GM18868 (cell line): ENCODE measurements around the gene ZBED2.
"Not testable (repeated sequence)": the region's sequence is repeated elsewhere in the genome, so short reads cannot be mapped to it uniquely, and the experiment has no call there.

ENCODE experiments used
- ATAC-seq: cut with Tn5 transposase; IDR thresholded peaks from one replicate; pipeline ENCODE4 v1.9.1; 2021; ENCODE audit warnings: mild to moderate bottlenecking, moderate library complexity; ENCODE audit not compliant: unreplicated experiment

ZBED2 gene, protein sequence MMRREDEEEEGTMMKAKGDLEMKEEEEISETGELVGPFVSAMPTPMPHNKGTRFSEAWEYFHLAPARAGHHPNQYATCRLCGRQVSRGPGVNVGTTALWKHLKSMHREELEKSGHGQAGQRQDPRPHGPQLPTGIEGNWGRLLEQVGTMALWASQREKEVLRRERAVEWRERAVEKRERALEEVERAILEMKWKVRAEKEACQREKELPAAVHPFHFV

DNA sequence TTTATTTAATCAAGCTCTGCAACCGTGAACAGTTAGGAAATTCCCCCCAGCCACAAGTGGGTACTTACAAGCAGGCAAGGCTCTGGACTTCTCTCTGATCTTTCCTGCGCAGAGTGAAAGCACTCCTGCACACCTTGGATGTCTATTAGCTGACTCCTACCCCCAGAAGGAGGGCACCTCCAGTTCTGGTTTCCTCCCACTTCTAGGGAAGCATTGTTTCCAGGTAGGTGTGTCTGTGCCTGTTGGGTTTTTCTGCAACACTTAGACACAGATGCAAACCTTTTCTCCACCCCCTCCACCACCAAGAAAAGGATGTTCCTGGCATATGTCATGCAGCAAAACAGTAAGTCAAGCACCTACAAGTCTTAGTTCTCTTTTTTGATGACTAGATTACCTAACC lies at the start of gene ZBED2:
Gene ZBED2 (minus strand): TSS at position 115 of the 400 bp plus-strand sequence. CDS start 1,145 bp downstream, outside the sequence.
- ATAC-seq: peak; percentile 67

DNA sequence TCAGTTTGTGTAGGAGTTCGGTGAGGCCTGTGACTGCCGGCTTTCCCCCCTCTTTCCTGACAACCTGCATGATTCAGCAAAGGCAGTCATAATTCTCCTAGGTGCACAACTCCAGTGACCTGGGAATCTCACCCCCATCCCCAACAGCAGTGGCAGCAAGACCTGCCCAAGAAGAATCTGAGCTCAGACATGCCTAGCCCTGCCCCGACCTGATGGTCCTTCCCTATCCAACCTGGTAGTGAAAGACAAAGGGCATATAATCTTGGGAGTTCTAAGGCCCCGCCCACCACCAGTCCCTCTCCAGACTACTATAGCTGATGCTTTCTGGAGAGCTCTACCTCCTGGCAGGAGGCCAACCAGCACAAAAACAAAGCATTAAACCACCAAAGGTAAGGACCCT lies 44.2 kb upstream of the ZBED2 start:
- no peak for ATAC-seq

GRCh38 chr3:111636366-111636885 lies 41.3 kb upstream of the ZBED2 start:
- no peak for ATAC-seq

GRCh38 chr3:111635403-111635802 lies 40.3 kb upstream of the ZBED2 start:
- ATAC-seq: no peak

GRCh38 chr3:111630638-111631037 lies 35.5 kb upstream of the ZBED2 start:
- ATAC-seq: not testable (repeated sequence)

DNA sequence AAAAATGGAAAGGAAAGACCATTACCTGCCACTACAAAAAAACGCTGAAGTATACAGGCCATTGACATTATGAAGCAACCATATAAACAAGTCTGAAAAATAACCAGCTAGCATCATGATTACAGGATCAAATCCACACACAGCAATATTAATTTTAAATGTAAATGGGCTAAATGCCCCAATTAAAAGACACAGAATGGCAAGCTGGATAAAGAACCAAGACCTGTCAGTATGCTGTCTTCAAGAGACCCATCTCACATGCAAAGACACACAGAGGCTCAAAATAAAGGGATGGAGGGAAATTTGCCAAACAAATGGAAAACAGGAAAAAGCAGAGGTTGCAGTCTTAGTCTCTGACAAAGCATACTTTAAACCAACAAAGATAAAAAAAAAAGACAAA lies 33.9 kb upstream of the ZBED2 start:
- not testable (repeated sequence) for ATAC-seq

DNA sequence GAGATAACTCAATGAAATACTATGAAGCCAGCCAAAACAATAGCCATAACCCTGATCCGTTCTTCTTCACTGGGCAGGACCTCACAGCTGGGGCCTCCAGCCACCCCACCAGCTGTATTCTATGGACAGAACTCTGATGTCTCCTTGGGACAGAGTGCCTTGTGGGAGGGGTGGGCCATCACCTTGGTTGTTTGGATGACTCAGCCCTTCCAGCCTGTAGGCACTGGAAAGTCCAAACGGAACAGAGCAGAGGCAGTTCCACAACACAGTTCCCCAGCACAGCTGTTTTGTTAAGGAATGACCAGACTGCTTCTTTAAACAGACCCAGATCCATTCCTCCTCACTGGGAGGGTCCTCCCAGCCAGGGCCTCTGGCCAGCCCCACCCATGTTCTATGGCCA lies 31.9 kb upstream of the ZBED2 start:
- ATAC-seq: no peak

- ATAC-seq: peak; percentile 29
Measured at GRCh38 chr3:111621535-111621934, 26.4 kb upstream of the ZBED2 start.

GRCh38 chr3:111619833-111620232 lies 24.7 kb upstream of the ZBED2 start:
- no peak for ATAC-seq

GRCh38 chr3:111618945-111619344 lies 23.8 kb upstream of the ZBED2 start:
- ATAC-seq: peak; percentile 35

DNA sequence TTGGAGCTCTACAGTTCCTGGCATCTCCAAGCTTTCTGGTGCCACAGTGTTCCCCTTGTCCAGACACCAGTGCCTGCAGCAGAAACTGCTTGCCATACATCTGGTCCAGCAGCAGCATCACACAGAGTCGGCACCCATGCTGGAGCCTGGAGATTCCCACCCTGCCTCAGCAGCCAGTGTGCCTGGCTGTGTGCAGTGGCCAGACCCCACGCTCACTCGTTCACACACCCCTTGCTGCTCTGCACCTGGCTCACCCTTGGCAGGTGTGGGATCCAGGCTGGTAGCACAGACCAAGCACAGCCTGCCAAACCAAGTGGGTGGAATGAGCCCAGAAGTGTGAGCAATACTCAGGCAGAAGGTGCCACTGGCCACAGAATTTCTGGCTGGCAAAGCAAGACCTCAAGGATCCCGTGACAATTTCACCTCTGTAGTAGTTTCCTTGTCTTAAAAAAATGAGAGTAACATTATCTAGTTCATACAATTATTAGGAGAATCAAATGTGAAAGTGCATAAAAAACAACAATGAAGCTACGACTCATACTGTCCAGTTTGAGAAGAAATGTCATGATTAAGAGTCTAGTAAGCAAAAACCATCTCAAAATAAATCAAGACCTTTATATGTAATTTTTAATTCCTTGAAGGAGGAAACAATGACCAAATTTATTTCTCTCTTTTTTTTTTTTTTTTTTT lies 22.9 kb upstream of the ZBED2 start:
- no peak for ATAC-seq

DNA sequence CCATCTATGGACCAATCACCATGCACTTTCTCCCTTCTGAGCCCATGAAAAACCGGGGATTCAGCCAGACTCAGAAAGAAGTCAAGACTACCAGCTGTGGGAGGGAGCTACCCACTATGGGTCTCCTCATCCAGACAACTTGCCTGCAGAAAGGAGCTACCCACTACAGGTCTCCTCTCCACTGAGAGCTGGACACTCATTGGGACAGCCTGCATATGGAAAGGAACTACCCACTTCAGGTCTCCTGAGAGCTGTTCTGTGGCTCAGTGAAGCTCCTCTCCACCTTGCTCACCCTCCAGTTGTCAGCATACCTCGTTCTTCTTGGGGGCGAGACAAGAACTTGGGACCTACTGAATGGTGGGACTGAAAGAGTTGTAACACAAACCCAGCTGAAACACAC lies 22.3 kb upstream of the ZBED2 start:
- no peak for ATAC-seq

DNA sequence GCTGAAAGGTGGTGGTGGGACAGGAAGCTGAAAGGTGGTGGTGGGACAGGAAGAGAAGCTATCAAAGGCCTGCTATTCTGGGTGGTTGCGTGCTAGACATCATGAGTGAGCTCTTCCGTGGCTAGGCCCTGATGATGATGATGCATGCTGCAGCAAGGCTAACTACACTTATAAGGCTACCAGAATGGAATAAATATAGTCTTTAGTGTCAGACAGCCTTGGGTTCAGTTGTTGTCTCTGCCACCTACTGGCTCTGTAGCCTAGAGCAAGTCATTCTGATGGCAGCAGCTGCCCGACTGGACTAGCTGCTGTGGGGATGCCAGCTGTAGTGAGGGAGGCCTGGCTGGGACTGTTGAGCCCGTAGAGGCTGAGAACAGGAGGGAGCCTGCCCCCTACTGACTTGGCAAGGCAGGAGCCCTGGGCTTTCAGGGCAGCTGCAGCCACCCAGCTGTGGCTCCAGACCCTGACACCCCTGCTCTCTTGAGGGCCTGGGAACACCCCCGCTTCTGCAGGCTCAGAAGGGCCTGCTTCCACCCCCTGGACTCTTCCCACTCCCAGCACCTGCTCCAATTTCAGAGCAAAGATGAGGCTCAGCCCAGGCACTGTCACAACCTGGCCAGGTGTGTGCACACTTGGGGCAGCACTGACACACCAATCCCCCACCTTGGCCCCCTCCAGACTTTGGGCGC lies 21.4 kb upstream of the ZBED2 start:
- ATAC-seq: peak; percentile 86

DNA sequence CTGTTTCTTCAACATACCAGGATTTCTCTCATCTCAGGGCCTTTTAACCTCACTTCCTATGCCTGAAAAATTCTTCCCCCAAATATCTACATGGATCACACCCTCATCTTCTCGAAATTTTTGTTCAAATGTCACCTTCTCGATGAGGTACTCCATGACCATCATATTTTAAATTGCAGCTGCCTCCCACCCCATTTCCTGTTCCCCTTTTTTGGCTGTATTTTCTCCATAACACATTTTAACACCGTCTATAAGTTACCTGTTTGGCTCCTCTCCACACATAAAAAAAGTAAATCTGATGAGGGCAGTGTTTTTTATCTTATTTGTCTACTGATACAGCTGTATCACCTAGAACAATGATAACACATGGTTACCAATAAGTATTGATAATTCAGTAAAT lies 20.7 kb upstream of the ZBED2 start:
- ATAC-seq: no peak

GRCh38 chr3:111613294-111613693 lies 18.1 kb upstream of the ZBED2 start:
- no peak for ATAC-seq

DNA sequence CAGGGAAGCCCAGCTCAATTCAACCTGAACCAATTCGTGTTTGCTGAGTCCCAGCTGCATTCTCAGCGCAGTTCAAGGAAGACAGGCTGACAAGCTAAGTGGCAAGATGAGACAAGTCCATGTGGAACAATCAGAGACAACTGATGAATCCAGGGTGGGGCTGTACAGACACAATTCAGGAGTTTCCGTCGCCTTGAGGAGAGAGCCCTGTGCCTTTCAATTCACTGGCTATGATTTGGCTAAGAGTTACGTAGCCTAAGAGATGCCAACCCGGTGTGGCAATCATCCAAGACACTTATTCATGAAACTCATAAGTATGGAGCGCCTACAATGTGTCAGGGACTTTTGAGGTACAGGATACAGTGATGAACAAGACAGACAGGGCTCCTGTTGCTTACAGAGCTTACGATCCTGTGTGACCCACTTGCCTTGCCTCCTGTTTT lies 15.5 kb upstream of the ZBED2 start:
- ATAC-seq: peak; percentile 4

DNA sequence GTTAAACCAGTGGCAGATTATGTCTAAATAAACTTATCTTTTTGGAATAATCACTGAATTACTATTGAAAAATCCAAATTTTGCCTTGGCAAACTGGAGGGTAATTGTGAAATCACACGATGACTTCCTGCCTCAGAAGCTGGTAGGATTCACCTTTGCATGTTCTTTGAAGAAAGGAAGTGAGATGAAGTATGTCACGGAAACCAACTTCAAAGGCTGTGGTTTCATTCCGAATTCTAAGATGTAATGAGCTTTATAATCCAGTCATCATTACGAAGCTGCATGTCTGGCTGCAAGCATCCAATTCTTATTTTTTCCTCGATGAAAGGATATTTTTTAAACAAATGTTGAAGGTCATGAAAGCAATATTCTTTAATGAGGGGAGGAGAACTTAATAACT lies 15.0 kb upstream of the ZBED2 start:
- ATAC-seq: peak; percentile 95

- ATAC-seq: no peak
Measured at GRCh38 chr3:111609700-111610099, 14.6 kb upstream of the ZBED2 start.

GRCh38 chr3:111608383-111608782 lies 13.2 kb upstream of the ZBED2 start:
- no peak for ATAC-seq

DNA sequence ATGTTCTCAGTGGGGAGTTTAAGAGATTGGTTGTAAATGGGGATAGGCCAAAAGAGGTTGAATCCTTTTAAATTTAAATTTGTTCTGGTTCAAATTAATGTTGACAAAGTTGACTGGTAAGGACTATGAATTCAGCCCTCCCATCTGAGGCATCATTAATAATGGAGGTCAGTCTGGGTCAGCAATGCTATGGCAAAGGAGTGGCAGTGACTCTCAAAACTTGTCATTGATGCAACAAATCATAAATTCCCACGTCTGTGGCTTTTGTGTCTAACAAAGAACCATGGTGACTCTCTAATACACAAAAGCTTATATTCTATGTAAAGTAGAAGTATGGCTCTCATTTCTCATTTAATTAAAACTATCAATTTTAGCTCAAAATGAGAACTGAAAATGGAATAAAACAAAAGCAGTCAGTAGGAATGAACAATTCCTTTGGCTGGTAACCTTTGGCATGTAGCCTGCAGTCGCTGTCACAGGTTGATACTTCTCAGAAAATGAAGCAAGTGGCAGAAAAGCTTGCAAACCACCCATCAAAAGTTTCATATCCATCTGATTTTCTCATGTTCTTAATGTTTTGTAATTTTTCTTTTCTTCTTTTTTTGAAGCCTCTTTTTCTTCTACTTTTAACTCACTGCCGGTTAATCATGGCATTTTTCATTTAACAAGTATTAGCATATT lies 12.2 kb upstream of the ZBED2 start:
- no peak for ATAC-seq

DNA sequence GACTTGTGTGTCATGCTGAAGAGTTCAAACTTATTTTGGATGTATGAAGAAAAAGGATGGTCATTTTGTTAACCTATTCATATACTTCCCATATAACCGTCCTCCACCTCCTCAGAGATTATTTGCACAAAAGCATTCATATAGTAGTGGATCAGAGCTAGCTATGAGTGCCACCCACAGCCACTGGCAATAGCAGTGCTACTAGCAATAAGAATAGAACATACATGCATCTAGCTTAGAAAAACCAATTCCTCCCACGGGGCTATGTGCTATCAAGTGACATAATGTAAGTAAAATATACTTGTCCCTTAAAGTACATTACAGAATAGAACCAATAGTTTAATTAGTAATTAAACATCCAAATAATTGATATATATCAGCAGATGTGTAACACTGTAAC lies 10.3 kb upstream of the ZBED2 start:
- no peak for ATAC-seq
